ENCODE measurements around the gene NFE2L2.
"Not testable (repeated sequence)": the region's sequence is repeated elsewhere in the genome, so short reads cannot be mapped to it uniquely, and the experiment has no call there.

NFE2L2 gene

GRCh38 chr2:177255227-177255601, 9.3 kb downstream of the NFE2L2 start:
- no peak for DNase-seq

- DNase-seq, result no peak
These were observed 9.9 kb downstream of the NFE2L2 start for GRCh38 chr2:177254433-177255226.

GRCh38 chr2:177253704-177254103, 10.8 kb downstream of the NFE2L2 start:
- DNase-seq, result no peak

- DNase-seq, result no peak
These were observed 11.6 kb downstream of the NFE2L2 start for GRCh38 chr2:177252808-177253531.

GRCh38 chr2:177251165-177251542, 13.4 kb downstream of the NFE2L2 start:
- no peak for DNase-seq

- DNase-seq, result no peak
These were observed 14.1 kb downstream of the NFE2L2 start for GRCh38 chr2:177250461-177250860.

- DNase-seq, result no peak
These were observed 15.5 kb downstream of the NFE2L2 start for GRCh38 chr2:177249038-177249437.

GRCh38 chr2:177247693-177248262, 16.7 kb downstream of the NFE2L2 start:
- no peak for DNase-seq

GRCh38 chr2:177246523-177247030, 17.9 kb downstream of the NFE2L2 start:
- not testable (repeated sequence) for DNase-seq

- no peak for DNase-seq
These were observed 18.5 kb downstream of the NFE2L2 start for GRCh38 chr2:177246000-177246399.

- no peak for DNase-seq
These were observed 19.5 kb downstream of the NFE2L2 start for GRCh38 chr2:177245010-177245422.

GRCh38 chr2:177244244-177244771, 20.2 kb downstream of the NFE2L2 start:
- DNase-seq, result no peak

- no peak for DNase-seq
These were observed 21.1 kb downstream of the NFE2L2 start for GRCh38 chr2:177243476-177243875.

GRCh38 chr2:177243073-177243472, 21.5 kb downstream of the NFE2L2 start:
- DNase-seq, result no peak

- no peak for DNase-seq
These were observed 22.2 kb downstream of the NFE2L2 start for GRCh38 chr2:177242121-177242987.

- DNase-seq, result no peak
These were observed 22.8 kb downstream of the NFE2L2 start for GRCh38 chr2:177241711-177242120.

GRCh38 chr2:177239932-177240630, 24.4 kb downstream of the NFE2L2 start:
- no peak for DNase-seq

GRCh38 chr2:177239053-177239452, 25.5 kb downstream of the NFE2L2 start:
- DNase-seq, result no peak

GRCh38 chr2:177237932-177238331, 26.6 kb downstream of the NFE2L2 start:
- no peak for DNase-seq

GRCh38 chr2:177235855-177236437, 28.6 kb downstream of the NFE2L2 start:
- DNase-seq, result no peak

GRCh38 chr2:177234267-177234666, 30.3 kb downstream of the NFE2L2 start:
- DNase-seq, result no peak
